Peyer's patch (tissue), 4 donors: ENCODE data around the gene SEC11C.

Experiments used
- CTCF ChIP-seq, 6 experiments: fragments of 450-650 bp in 4 of 6; fragments of 200-600 bp in 2 of 6; sonication (generic) in 1 of 6; IDR thresholded peaks; one replicate each; pipeline ENCODE4 v1.5.1; 2017 to 2019; ENCODE audit warnings: antibody characterized with exemption in 6 of 6, mild to moderate bottlenecking in 3 of 6, moderate library complexity in 1 of 6
- POLR2A ChIP-seq, 2 donors: fragments of 450-650 bp; IDR thresholded peaks; one replicate each; pipeline ENCODE4 v1.5.1; 2017; ENCODE audit warnings: antibody characterized with exemption in 2 of 2, mild to moderate bottlenecking in 2 of 2, moderate library complexity in 2 of 2

GRCh38 chr18:59094569-59094968 is 45.1 kb upstream of the SEC11C start:
- no peak for TF ChIP-seq CTCF (IDR thresholded peaks at IDR 0.05)
- TF ChIP-seq POLR2A (IDR thresholded peaks at IDR 0.05), result no peak
